ENCODE results near the gene RRAGB. TPM values are rescaled to one million over a fixed set of nuclear protein-coding genes. Genes with fewer than 3 reads are reported as not detected.

The RRAGB gene
- total RNA-seq, 6 donors from 2014 or later = 13.7 to 50.3 (median 27.6) TPM

- TF ChIP-seq POLR2AphosphoS5 (IDR thresholded peaks at IDR 0.05) (no peak), EP300 (IDR thresholded peaks at IDR 0.05) (no peak)
- Histone ChIP-seq H3K4me1 (no peaks in the 10 kb centered on the region), H3K4me3 (no peak overlapping the region), H3K27me3 (no peaks in the 10 kb centered on the region), H3K27ac (no peak overlapping the region), H3K36me3 (no peaks in the 10 kb centered on the region), H3K9me3 (no peaks in the 10 kb centered on the region)
- no peak for ATAC-seq (ENCODE audit: low FRiP score in 2 of 2)
- DNase-seq = no peak
Observed at GRCh38 chrX:55787063-55787462, 69.5 kb downstream of the RRAGB start.

GRCh38 chrX:55787727-55788126, 70.2 kb downstream of the RRAGB start:
- Histone ChIP-seq H3K4me1 (no peaks in the 10 kb centered on the region), H3K4me3 (no peak overlapping the region), H3K27ac (no peak overlapping the region), H3K36me3 (no peaks in the 10 kb centered on the region), H3K9me3 (no peaks in the 10 kb centered on the region), H3K27me3 (no peaks in the 10 kb centered on the region)
- DNase-seq (no peak), ATAC-seq (ENCODE audit: low FRiP score in 2 of 2) (no peak)
- WGBS, 2 donors = 63 to 64% methylated on average over 2 of the region's 2 CpGs
- no peak for TF ChIP-seq POLR2AphosphoS5 (IDR thresholded peaks at IDR 0.05)
- TF ChIP-seq EP300 (IDR thresholded peaks at IDR 0.05) = no peak
- TF ChIP-seq POLR2A (IDR thresholded peaks at IDR 0.05) = no peak
- no peak for TF ChIP-seq CTCF (IDR thresholded peaks at IDR 0.05)

GRCh38 chrX:55794405-55794804, 76.9 kb downstream of the RRAGB start:
- Histone ChIP-seq H3K27ac (no peak overlapping the region), H3K9me3 (no peaks in the 10 kb centered on the region), H3K36me3 (no peaks in the 10 kb centered on the region), H3K4me3 (no peak overlapping the region), H3K27me3 (no peaks in the 10 kb centered on the region), H3K4me1 (no peaks in the 10 kb centered on the region)
- TF ChIP-seq POLR2AphosphoS5 (IDR thresholded peaks at IDR 0.05) (no peak), CTCF (IDR thresholded peaks at IDR 0.05) (no peak), EP300 (IDR thresholded peaks at IDR 0.05) (no peak), POLR2A (IDR thresholded peaks at IDR 0.05) (no peak)
- 73 to 91% methylated on average over 1 of the region's 1 CpG for WGBS, 2 donors
- ATAC-seq (ENCODE audit: low FRiP score in 2 of 2) = no peak
- no peak for DNase-seq

GRCh38 chrX:55796496-55796895, 78.9 kb downstream of the RRAGB start:
- no peaks in the 10 kb centered on the region for H3K9me3 ChIP-seq
- H3K4me3 ChIP-seq = no peak overlapping the region
- H3K36me3 ChIP-seq = no peaks in the 10 kb centered on the region
- H3K27ac ChIP-seq = no peak overlapping the region
- DNase-seq (no peak), ATAC-seq (ENCODE audit: low FRiP score in 2 of 2) (no peak)
- H3K4me1 ChIP-seq = no peaks in the 10 kb centered on the region
- TF ChIP-seq CTCF (IDR thresholded peaks at IDR 0.05) (no peak), EP300 (IDR thresholded peaks at IDR 0.05) (no peak), POLR2A (IDR thresholded peaks at IDR 0.05) (no peak), POLR2AphosphoS5 (IDR thresholded peaks at IDR 0.05) (no peak)
- H3K27me3 ChIP-seq = no peaks in the 10 kb centered on the region
- WGBS, 2 donors = 23 to 59% methylated on average over 3 of the region's 3 CpGs

DNA sequence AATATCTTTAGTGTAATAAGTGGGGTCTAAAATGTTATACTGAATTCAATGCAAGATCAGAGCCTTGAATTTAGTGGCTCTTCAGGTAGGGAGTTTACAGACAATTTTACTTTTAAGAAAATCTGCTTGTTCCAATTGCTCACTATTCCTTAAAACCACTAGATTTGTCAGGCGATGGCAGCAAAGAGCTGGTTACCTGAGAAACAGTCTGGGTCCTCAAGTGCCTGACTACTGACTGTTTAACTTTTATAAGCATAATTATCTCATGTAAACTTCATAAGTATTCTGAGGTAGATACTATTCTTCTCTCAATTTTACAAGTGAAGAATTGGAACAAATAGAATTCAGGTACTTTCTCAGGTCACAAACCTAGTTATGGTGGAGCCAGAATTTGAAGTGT, 84.3 kb downstream of the RRAGB start:
- no peak overlapping the region for H3K27ac ChIP-seq
- TF ChIP-seq CTCF (IDR thresholded peaks at IDR 0.05) (no peak), POLR2AphosphoS5 (IDR thresholded peaks at IDR 0.05) (no peak), POLR2A (IDR thresholded peaks at IDR 0.05) (no peak), EP300 (IDR thresholded peaks at IDR 0.05) (no peak)
- no peaks in the 10 kb centered on the region for H3K27me3 ChIP-seq
- no peak for DNase-seq
- no peak for ATAC-seq (ENCODE audit: low FRiP score in 2 of 2)
- WGBS, 2 donors = 44 to 67% methylated on average over 1 of the region's 1 CpG
- H3K4me1 ChIP-seq = no peaks in the 10 kb centered on the region
- no peaks in the 10 kb centered on the region for H3K9me3 ChIP-seq
- no peak overlapping the region for H3K4me3 ChIP-seq
- no peaks in the 10 kb centered on the region for H3K36me3 ChIP-seq

Other genes with a start within 250 kb of the RRAGB start
- 1 to 10 TPM in 5 of 6 donors, under 1 TPM in 1; 0.55 to 4.4 (median 3.2) TPM for gene USP51, start 227.9 kb upstream of the RRAGB start, total RNA-seq
- not detected for gene FOXR2, start 94.3 kb upstream of the RRAGB start, total RNA-seq

All from upper lobe of left lung (tissue), 6 donors.